NCI-H1092 treated with DMSO at 0.1 percent for 48 hours (cell line): ENCODE measurements around the gene TEX264.

Source experiments
- DNase-seq: peaks from one replicate; lab custom pipeline; 2025; lab: John Stamatoyannopoulos, UW

The TEX264 gene

DNA sequence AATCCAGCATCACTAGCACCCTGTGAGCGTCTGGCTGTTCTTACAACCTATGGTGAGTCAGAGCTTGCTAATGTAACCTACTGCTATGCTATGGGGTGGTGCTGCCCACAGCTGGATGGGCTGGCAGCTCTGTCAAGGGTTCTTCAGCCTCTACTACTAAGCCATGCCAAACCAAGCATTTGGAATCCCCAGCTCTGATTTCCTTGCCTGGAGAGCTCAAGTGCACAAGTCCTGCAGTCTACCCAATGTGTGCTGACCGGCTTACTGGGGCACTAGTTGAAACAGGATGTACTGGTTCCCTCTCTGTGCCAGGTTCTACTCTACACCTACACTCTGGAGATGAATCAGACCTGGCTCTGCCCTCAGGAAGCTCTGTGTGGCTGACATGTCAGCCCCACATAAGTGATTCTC is 4.2 kb downstream of the TEX264 start:
- DNase-seq, result no peak

DNA sequence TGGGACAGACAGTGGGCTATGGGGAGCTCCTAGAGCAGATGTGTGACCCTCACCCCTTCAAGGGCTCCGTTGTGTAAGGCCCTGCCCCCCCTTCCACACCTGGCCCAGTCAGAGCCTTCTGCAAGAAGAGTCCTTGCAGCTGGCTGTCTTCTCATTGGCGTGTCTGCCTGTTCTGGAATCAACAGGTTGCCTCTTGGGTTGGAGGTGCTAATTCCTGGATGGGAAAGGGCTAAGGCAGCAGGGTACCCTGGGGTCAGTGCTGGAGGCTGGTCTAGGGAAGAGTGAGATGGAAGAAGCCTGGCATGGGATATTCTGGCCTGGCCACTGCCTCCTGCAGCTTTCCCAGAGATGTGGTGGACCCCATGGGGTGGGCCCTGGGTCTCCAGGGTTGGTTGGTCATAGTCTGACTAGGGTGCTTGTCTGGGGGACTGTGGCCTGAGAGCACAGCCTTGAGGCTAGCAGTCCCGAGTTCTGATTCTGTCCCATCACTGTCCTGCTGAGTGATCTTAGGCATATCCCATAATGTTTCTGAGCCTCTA is 5.1 kb downstream of the TEX264 start:
- DNase-seq, result no peak

DNA sequence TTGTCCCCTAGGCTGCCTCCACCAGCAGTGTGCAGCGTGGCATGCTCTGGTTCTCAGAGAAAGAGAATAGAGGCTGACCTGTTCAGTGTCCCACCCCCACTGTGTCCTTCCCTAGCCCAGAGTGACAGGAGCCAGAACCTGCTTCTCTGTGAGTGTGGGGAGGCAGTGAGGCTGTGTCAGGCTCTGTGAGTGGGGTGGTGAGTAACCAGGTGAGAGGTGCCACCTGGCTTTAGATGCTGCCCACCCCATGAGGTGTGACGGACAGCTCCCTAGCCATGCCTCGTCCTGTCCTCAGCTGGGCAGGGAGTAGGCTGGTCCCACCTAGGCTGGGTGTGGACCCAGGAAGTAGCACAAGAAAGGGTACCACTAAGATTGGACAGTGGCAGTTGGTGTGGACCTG is 6.3 kb downstream of the TEX264 start:
- DNase-seq, result no peak

DNA sequence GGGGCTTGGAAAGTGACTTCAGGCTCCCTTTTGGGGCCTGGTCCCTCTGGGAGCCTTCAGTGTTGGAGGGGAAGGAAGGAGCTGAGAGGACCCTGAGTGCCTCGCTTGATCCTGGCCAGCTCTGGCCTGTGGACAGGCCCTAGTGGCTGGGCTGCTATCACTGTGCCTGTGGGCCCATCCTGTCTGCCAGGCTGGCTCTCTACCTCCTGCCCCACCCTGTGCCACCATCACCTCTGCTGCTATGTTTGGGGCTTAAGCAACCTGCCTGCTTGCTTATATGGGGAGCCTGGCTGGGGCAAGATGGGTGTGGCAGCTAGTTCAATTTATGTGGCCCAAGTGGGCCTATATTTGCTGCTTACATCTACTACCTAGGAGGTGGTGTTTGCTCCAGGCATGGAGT is 7.1 kb downstream of the TEX264 start:
- DNase-seq, result no peak

DNA sequence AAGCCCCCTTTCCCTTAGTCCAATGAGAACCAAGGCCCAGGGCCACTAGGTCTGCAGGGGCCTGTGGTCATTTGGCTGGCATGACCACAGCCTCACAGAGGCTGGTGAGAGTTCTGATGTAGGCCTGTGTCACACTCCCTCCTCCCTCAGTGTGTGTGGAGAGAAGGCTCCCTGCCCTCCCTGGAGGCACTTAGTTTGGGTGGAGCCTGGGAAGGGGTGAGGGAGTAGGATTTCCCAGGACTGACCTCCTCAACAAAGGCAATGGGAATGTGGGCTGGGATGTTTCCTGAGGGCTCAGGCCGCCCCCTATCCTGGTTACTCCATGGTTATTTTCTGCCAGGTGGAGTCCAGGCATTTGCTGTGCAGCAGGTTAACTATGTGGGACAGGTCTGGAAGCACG is 7.6 kb downstream of the TEX264 start:
- no peak for DNase-seq

DNA sequence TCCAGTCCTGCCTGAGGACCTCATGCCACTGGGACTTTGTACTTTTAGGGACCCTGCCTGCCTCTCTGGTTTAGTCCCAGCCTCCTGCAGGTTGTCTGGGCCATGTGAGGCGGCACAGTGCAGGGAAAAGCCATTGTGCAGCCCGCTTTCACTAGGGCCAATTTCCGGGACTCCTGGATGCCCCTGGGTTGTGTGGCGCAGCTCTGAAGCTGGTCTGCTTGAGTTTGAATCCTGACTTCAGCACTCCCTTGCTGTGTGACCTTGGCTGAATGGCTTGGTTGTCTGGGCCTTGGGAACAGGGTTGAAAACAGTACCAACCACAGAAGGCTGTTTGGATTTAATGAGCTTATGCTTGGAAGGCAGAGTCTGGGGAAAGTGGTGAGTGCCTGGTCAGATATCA is 8.3 kb downstream of the TEX264 start:
- no peak for DNase-seq

DNA sequence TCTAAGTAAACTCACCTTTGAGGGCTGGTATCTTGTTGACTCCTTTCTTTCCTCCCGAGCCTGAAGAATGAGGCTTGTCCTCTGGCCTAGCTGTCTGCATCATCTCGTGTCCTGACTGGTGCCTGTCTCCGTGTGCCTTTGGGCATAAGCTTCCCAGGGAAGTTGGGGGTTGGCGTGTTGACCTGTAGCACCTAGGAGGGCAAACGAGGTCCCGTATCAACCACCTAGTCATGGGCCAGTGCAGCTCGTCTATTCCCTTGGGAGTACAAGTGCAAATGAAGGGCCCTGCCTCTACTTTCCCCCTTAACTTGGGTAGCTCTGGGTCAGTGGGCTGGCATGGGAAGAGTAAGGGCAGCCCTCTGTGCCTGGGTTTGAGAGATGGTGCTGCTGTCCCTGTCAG is 8.7 kb downstream of the TEX264 start:
- DNase-seq, result no peak

DNA sequence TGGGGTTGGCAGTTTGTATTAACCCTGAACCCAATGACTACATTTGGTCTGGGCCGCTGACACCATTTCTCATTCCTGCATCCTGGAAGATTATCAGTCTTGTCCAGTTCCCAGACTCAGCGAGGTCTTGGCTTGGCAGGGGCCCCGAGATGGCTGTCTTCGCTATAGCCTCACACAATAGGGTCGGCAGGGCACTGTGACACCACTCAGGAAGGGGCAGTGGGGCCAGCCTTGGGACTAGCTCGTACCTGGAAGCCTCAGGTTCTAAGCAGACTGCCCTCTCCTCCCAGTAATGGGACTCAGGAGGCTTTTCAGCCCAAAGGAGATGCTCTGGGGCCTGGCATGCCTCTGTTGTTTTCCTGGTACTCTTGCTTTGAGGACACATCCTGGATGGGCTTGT is 9.1 kb downstream of the TEX264 start:
- DNase-seq, result no peak

DNA sequence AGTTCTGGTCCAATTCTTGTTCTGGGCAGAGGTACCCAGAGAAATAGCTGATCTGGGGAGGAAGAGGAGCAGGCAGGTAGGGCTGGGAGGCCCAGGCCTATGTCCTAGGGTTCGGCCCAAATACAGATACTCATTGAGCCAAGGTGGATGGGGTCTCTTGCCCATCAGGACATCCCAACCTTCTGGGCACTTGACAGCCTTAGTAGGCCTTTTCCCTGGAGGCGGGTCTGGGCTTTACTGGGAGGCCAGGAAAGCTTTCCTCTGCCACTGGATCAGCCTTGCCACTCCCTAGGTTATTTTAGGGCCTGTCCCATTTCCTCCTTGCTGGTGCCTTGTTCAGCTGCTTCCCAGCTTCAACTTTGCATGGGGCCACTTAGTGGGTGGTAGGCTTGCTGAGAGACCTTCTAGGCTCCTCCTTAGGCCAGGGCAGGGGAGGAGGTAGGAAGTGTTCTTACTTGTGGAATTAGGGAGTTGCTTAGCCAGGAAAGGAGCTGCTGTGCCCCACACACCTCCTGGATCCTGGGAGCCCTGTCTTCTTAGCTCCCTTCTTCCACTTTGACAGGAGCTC is 9.7 kb downstream of the TEX264 start:
- DNase-seq, result no peak

DNA sequence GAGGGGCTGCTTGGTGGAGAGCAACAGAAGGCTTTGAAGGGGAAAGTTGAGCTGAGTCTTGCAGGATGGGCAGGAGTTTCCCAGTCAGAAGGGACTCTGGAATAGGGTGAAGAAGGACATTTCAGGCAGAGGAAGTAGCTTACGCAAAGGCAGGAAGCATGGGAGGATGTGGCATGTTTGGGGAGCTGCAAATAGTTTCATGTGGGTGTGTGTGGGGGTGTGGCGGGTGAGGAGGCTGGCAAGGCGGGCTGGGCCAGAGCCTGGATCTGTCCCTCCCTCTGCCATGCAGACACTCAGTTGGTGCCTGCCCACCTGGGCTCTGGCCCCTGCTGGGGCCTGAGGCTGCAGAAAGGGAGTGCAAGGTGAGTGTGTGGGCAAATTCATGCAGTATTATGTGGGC is 10.4 kb downstream of the TEX264 start:
- no peak for DNase-seq

DNA sequence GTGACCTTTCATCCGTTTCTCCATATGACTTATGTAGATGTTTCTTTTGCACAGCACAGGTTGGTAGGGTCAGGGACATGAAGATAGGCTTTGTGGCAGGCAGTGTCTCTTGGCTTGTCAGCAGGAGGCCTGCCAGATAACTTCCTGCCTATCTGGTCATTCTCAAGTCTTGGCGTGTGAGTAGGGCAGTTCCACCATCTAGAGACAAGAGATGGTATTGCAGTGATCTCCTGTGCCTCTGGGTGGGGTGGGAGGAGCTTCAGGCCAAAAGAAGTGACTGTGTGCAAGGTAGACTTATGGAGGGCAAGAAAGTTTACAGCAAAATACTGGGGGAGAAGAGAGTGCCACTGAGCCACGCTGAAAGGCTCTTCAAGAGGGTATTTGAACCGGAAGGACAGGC is 11.0 kb downstream of the TEX264 start:
- peak; percentile 38 for DNase-seq

DNA sequence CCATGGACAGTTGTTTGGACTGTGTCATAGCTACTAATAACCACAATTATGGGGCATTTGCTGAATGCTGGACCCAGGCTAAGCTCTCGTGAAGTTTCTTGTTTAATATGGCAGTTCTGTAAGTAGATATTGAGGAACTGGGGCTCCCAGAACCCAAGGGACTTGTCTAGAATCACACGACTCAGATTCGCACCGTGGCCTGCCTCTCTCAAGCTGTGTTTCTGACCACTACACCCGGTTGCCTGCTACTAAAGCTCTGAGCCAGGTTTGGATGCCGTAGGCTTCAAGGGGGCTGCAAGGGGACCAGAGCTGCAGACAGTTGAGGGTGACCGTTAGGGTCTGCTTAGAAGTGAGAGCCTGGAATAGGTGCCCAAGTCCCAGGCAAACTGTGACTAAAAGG is 11.5 kb downstream of the TEX264 start:
- DNase-seq, result no peak

DNA sequence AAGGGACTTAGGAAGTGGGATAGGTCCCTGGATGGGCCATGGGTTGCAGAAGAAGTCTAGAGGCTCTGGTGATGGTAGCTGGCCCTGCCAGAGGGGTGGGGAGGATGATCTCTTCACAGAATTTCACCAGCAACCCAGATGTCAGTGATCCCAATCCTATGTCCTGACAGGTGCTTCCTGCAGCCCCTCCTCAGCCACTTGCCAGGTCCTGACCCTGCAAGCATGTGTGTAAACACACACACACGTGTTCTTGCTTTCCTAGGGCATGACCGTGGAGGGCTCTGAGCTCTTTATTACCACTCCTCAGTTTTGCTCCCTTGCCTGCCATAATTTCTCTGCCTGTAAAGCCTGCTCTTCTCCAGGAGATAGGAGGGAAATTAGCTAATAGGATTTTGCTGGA is 12.5 kb downstream of the TEX264 start:
- DNase-seq, result no peak

DNA sequence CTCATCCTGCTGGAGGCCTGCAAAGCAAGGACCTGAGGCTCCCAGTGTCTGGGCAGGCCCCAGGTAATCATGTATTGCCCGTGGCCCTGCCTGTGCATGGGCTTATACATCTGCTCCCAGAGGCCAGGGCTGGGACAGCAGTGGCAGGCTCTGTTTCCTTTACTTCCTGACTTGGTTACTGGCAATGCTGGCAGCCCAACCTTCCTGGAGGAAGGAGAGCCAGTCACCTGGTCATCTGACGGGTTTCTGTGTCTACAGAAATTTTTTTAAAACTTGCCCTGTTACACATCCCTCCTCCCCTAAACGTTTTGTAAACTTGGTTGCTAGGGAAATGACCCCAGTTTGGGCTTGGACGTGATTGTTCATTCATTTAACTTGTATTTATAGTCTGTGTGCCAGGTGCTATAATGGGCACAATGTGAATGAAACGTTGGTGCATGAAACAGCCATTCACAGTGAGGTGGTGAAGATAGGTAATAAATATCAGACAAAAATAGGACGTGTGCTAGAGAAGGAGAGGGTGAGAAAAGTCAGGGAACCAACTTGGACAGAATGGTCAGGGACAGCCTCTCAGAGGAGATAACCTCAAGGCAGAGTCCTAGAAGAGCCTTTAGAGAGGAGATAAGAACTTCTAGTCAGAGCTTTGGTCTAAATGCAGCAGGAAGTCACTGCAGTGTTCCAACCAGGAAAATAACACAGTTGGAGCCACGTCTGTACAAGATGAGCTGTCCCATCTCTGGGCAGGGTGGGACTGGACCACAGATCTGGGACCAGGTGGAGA is 14.1 kb downstream of the TEX264 start:
- no peak for DNase-seq

DNA sequence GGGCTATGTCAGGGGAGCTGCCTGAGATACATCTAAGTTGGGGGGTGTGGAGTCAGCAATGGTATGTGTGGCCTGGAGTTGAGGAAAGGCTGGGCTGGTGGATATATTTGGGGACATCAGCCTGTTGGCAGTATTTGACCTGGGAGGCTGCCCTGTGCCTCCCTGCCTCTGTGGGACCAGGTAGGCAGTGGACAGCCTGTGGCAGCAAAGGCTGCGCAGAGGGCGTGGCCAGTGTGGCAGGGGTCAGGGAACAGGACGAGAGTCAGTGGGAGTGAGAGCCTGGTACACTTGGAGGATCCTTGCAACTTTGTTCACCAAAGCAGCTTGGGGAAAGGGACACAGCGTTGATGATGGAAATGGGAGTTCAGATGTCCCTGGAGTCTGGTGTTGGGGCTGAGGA is 15.0 kb downstream of the TEX264 start:
- no peak for DNase-seq

DNA sequence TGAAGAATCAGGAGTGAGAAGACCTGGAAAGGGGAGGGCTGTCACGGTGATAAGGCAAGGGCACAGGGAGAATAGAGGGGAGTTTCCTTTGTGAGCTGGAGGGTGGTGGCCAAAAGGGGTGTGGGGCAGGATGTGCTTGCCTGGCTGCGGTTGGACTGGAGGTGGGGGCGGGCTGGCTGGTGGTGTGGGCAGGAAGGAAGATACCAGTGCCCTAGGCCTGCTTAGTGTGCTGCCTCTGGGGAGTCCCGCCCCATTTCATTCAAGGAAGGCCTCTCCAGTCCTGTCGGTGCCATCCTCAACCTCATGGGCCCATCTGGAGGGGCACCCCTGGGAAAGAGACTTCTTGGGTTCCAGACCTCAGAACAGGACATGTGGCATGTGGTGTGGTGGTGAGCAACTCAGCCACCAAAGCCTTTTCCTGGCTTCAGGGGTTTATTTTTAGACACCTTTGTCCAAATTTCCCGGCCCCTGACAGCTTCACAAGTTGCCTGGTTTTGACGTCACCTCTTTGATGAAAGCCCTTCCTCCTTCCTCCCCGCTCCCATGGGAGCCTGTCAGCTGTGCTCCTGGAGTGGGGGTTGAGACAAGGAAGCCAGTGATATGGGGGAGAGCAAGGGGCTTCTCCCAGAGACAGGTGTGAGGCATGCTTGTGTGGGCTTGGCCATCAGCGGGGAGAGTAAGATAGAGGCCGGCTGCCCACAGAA is 15.6 kb downstream of the TEX264 start:
- no peak for DNase-seq

DNA sequence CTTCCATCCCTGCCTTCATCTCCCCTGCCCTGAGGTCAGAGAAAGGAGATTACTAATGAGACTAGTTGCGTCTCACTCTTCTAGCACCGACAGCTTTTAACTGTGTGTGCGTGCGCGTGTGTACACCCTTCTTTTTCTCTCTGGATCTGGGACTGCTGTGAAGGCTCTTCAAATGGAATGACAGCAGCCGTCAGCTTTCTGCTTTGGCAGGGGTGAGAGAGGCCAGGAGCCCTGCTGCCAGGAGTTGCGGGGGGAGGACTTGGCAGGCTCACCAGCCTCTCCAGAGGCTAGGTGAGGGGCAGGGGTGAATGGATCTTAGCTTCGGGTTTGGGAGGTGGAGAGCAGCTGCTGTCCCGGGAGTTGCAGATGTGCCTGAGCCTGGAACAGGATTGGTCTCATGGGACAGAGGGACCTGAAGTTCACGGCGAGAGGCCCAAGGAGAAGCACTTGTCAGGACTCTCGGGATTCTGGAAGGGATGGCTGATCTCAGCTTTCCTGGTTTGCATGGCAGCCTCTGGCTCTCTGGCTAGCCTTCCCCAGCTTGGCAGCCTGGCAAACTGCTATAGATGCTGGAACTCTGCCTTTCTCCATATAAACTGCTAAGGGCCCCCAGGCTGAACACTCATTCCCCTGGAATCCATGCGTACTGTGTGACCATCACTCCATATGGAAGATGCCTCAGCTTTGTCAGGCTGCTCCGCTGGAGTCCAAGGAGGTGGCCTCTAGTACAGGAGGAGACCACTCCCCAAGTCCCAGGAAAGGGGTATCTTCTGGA is 16.6 kb downstream of the TEX264 start:
- no peak for DNase-seq

DNA sequence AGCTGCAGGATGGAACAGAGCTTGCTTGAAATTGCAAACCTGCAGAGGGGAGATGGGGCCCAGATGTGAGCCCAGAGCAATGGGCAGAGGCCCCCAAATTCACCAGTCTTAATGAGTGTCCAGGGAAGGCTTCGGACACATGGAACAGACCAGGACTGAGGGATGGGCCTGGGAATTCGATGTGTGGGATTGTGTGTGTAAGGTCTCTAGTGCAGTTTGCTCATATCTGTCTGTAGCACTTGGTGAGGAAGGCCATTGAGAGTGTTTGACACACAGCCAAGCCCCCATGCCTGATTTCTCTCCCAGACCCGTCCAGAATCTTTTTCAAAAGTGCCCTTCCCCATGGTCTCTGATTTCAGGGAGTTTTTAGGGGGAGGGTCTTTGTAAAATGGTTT is 17.2 kb downstream of the TEX264 start:
- DNase-seq, result no peak

DNA sequence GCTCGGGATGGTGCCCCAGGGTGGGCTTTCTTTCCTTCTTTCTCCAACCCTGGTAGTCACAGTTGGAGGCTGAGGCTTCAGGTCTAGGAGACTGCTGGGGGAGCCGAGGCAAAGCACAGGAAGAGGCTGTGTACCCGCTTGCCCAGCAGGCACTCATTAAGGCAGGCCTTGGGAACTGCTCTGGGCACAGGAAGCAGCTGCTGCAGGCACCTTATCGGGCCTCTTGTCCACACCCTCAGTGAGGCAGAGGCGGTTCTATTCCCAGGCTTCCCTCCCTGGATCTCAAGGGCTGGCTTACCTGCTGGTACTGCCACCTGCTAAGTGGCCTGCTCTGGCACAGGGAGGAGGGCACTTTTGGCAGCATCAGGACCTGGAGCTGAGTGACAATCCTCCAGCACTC is 20.0 kb downstream of the TEX264 start:
- no peak for DNase-seq

DNA sequence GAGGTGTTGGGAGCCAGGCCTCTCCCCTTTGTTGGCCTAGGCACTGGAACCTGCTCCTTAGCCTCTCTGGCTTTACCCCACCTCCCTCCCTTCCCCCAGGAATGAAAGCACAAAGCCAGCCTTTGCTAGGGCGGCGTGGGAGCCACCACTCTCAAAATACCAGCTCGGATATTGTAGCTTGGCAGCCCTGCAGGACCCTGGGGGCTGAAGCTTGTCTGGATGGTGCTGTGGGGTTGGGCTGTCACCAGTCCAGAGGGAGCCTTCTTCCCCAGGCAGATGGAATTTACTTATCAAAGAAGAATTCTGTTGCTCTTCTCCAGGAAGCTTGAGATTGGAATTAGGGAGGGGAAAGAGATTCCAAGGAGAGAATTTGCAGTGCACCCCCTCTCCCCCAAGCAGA is 20.9 kb downstream of the TEX264 start:
- DNase-seq, result no peak

DNA sequence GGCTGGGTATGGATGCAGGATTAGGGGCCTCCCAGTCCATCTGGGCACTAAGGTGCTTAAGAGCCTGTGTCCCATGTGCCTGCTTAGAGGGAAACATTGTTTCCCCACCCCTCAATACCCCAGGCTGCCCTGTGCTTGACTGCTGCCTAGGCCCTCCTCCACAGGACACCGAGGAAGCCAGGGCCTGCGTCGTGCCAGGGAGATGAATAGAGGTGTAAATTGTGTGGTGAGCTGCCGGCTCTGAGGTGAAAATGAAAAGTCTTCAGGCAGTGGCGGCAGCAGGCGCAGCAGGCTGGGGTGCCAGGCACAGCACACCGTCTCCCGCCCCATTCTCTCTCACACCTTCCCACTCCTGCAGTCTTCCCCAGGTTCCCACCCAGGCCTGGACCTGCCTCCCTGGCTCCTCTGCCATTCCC is 21.9 kb downstream of the TEX264 start:
- DNase-seq, result no peak

DNA sequence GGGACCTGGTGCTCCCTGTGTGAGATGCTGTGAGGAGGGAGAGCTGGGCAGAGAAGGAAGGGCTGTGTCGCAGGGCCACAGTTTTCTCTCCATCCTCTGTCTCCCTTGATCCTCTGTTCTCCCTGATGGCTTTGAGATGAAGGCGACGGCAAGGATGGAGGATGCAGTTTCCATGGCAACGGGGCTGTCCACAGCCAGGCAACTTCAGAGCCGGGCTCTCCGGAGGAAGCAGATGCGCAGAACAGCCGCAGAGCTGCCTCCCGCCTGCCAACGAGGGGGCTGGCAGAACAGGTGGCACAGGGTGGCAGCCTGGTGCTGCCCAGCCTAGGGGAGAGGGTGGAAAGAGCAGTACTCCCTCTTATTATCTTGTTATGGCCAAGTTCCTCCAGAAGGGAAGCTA is 25.9 kb downstream of the TEX264 start:
- no peak for DNase-seq
